Measurements from ENCODE around the gene DHX36. TPM values are rescaled to one million over a fixed set of nuclear protein-coding genes. Genes with fewer than 3 reads are reported as not detected.

The DHX36 gene, protein sequence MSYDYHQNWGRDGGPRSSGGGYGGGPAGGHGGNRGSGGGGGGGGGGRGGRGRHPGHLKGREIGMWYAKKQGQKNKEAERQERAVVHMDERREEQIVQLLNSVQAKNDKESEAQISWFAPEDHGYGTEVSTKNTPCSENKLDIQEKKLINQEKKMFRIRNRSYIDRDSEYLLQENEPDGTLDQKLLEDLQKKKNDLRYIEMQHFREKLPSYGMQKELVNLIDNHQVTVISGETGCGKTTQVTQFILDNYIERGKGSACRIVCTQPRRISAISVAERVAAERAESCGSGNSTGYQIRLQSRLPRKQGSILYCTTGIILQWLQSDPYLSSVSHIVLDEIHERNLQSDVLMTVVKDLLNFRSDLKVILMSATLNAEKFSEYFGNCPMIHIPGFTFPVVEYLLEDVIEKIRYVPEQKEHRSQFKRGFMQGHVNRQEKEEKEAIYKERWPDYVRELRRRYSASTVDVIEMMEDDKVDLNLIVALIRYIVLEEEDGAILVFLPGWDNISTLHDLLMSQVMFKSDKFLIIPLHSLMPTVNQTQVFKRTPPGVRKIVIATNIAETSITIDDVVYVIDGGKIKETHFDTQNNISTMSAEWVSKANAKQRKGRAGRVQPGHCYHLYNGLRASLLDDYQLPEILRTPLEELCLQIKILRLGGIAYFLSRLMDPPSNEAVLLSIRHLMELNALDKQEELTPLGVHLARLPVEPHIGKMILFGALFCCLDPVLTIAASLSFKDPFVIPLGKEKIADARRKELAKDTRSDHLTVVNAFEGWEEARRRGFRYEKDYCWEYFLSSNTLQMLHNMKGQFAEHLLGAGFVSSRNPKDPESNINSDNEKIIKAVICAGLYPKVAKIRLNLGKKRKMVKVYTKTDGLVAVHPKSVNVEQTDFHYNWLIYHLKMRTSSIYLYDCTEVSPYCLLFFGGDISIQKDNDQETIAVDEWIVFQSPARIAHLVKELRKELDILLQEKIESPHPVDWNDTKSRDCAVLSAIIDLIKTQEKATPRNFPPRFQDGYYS
- 10 to 100 TPM; 58.4 to 87.8 (median 80.7) TPM for polyA plus RNA-seq (ENCODE audit: insufficient read depth in 1 of 5, insufficient read length in 5 of 5, low replicate concordance in 1 of 5)
- long read RNA-seq, donor 1, transcript DHX36-211 (3 exons, 833 nt) = major isoform, 21 of 45 reads
- long read RNA-seq, donor 1, transcript DHX36-203 (3 exons, 2,306 nt) = minor isoform, 6 of 45 reads
- long read RNA-seq, donor 1, partial matches to known transcripts = 14 of 45 reads
- long read RNA-seq, donor 1, other reads (novel, unspliced or antisense) = 0 of 45 reads
- long read RNA-seq, donor 2, partial matches to known transcripts = 15 of 23 reads
- long read RNA-seq, donor 2, other reads (novel, unspliced or antisense) = 0 of 23 reads
- long read RNA-seq, donor 3, full-length matches to known transcripts = 15 of 30 reads
- long read RNA-seq, donor 3, partial matches to known transcripts = 15 of 30 reads
- long read RNA-seq, donor 3, other reads (novel, unspliced or antisense) = 0 of 30 reads
- long read RNA-seq, donor 4, full-length matches to known transcripts = 18 of 30 reads
- long read RNA-seq, donor 4, partial matches to known transcripts = 12 of 30 reads
- long read RNA-seq, donor 4, other reads (novel, unspliced or antisense) = 0 of 30 reads
- long read RNA-seq, donor 5, transcript DHX36-211 (3 exons, 833 nt) = major isoform, 17 of 58 reads
- long read RNA-seq, donor 5, transcript DHX36-203 (3 exons, 2,306 nt) = minor isoform, 9 of 58 reads
- long read RNA-seq, donor 5, partial matches to known transcripts = 28 of 58 reads
- long read RNA-seq, donor 5, other reads (novel, unspliced or antisense) = 0 of 58 reads
- long read RNA-seq, donor 6, full-length matches to known transcripts = 27 of 64 reads
- long read RNA-seq, donor 6, partial matches to known transcripts = 37 of 64 reads
- long read RNA-seq, donor 6, other reads (novel, unspliced or antisense) = 0 of 64 reads
- long read RNA-seq, donor 7, full-length matches to known transcripts = 16 of 34 reads
- long read RNA-seq, donor 7, partial matches to known transcripts = 18 of 34 reads
- long read RNA-seq, donor 7, other reads (novel, unspliced or antisense) = 0 of 34 reads
- long read RNA-seq, donor 8, partial matches to known transcripts = 0 of 5 reads
- long read RNA-seq, donor 8, other reads (novel, unspliced or antisense) = 0 of 5 reads

DNA sequence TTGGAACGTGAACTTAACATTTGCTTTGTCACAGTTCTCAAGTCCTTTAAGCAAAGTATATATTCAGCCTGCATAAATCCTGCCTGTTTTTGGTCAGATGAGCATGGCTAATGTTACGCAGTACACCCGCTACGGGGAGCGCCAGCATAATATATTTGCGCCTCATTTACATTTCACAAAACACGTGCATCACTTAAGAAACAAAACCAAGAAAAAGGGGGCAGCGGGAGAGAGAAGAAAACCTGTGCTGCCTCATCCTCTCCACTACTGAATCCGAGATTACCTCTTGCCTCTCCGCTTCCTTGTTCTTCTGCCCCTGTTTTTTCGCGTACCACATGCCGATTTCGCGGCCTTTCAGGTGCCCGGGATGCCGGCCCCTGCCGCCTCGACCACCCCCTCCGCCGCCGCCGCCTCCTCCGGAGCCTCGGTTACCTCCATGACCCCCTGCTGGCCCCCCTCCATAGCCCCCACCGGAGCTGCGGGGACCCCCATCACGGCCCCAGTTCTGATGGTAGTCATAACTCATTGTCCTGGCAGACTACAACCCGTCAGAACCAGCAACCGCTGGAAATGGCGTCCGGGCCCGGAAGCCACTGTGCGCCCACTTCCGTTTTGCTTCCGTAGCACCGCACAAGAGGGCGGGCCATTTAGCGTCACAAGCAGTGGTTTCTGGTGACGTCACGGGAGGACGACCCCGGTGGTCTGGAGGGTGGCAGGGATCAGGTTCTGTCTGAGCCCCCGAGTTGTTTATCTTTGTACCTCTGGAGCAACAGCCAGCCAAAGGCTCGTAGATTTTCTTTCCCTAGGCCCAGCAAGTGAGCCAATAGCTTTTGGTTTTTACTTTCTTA is at the start of gene DHX36:
Gene DHX36 (minus strand): TSS at position 597 of the 848 bp plus-strand sequence. CDS start 71 bp downstream, at position 526.
- DNase-seq = peak; percentile 93

DNA sequence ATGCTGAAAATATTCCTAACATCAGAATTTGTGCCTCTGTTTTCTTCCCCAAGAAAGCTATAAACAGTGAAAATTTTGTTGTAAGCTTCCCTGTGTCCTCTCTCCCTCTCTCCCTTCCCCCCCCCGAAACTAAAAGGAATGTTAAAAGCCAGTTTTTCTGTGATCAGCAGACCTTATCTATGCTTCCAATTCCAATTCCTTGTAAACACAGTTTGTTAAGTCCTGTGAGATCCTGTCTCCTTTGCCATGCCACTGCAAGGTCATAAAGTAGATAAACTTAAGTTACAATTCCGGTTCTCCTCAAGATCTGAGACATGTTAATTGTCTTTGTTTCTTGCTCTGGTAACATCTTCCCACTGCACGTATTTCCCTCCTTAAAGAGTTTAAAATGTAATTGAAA is 42.9 kb upstream of the DHX36 start:
- DNase-seq = no peak

DNA sequence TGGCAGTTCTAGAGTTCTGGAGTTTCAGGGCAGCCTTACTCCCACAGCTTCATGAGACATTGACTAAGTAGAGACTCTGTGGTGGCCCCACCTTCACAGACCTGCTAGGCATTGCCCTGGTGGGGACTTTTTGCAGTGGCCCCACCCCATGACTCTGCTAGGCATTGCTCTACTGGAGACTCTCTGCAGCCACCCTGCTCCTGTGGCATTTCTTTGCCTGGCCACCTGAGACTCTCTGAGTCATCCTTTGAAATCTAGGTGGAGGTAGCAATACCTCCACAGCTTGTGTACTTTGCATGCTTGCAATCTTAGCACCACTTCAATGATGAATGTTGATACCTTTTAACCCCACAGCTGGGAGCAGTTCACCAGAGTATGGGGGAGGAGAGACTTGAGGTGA is 40.6 kb upstream of the DHX36 start:
- no peak for DNase-seq

DNA sequence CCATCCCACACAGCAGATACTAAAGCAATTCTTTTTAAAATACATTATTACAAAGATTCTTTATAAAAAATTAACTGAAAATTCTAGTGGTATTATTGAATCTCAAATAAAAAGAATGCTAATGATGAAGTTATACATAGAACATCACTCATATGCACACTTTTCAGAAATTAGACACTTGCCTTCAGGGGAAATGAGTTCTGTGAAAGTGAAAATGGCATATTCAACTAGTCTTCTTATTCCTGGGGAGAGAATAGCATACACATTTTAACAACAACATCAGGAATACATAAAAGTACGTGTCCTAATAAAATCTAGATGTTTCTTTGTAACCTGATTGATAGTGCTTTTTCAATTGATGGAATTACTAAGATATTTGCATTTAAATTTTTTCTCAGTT is 36.8 kb upstream of the DHX36 start:
- DNase-seq = no peak

DNA sequence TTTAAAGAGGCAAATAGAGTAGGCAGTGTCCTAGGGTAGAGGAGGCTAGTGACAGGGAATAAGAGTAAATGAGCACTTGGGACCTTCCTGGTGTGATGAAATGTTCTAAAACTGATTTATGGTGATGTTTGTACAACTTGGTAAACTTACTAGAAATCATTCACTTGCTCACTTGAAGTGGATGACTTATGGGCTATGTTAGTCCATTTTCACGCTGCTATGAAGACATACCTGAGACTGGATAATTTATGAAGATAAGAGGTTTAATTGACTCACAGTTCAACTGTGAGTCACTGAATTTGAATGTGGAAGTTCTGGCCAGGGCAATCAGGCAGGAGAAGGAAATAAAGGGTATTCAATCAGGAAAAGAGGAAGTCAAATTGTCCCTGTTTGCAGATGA is 31.7 kb upstream of the DHX36 start:
- DNase-seq = no peak

DNA sequence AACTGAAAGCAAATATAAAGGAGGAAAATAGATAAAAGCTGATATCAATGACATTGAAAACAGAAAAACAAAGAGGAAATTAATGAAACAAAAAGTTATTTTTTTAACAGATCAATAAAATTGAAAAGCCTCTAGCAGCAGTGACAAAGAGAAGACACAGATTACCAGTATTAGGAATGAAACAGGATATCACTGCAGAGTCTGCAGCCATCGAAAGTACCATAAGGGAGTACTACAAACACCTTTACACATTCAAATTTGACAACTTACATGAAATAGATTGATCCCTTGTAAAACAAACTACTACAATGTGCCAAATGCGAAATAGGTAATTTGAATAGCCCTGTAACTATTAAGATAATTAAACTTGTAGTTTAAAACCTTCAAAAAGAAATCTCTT is 24.9 kb upstream of the DHX36 start:
- DNase-seq = no peak

DNA sequence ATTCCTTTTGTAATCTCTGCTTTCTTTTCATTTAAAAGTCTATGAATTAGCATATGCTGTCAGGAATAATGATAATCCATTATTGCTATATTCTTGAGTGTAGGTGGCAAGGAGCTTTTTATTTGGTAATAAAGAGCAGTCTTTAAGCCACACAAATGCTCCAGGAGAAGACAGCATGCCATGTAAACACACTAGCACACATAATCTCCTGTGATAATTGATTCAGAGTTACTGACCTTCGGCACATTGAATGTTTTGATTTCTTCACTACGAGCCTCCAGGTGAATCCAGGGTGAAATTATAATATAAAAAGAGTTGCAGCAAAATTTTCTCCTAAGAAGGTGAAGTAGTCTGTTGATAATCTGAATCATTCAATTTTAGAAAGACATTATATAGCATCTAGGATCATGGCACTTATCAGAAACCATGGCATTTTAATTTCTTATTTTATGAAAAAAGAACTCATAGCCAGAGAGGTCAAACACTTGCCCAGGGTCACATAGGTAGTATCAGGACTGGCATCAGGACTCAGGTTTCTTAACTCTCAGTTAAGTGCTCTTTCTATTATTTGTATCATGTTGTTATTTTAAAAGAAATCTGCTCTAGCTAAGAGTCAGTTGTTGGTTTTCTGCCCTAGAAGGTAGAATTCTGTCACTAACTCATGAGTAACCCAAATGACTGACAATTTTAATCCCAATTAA is 21.3 kb upstream of the DHX36 start:
- DNase-seq = no peak

DNA sequence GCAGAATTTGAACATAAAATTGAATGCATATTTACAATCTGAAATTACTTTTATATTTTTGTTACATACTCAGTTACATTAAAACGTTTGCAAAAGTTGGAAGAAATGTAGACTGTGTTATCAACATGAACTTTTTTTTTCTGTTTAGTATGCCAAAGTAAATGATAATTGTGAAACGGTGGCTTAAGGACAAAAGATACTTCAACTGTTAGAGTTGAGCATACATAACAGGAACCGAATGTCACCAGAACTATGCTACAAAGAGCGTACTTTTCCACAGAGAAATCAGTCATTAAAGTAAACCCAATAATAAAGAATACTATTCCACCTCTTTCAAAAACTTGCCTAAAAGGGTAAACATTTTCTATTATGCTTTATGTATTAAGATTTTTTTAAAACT is 14.3 kb upstream of the DHX36 start:
- DNase-seq = no peak

DNA sequence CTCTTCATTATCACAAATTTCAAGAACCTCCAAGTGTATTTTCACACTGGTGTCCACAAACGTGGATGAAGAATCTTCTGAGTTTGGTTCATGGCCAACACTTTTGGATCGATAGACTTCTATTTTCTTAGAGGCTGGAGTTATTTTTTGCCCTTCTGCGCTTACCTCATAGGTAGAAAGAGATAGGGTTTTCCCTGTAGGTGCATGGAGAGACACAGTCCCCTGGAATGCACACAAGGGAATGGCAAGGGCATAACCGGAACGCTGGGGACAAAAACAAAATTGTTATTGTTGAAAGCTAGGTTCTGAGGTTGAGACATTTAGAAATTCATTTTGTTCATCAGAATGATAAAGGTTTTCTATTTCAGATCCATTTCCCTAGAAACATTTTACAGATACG is 13.7 kb upstream of the DHX36 start:
- no peak for DNase-seq

DNA sequence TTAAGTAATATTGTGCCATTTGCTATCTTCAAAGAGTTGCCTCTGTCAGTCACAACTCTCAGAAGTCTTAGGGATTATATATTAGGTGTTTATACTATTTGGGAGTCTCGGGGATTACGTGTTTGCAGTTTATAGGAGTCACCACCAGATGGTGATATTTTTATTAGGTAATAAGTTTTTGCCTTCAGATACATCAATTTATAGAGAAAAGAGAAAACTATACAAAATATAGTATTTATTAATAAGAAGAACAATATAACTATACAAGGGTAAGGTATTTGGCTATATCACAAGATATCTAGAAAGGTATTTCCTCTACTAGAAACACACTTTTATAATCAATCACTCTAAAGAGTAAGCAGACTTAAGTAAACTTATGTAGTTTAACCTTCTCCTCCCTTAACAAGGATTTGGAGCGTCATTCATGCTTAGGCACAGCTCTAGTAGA is 10.7 kb upstream of the DHX36 start:
- no peak for DNase-seq

DNA sequence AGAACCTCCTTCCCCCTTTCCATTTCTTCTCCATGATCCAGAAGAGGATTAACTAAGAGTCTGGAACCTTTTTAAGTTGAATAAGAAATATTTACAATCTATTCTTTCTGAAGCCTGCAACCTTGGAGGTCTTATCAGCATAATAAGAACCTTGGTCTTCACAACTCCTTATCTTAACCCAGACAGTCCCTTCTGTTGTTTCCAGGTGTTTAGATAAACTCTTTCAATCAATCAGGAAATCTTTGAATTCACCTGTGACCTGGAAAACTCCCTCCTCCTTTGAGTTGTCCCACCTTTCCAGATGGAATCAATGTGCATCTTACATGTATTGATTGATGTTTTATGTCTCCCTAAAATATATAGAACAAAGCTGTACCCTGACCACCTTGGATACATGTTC is 3.6 kb upstream of the DHX36 start:
- no peak for DNase-seq

DNA sequence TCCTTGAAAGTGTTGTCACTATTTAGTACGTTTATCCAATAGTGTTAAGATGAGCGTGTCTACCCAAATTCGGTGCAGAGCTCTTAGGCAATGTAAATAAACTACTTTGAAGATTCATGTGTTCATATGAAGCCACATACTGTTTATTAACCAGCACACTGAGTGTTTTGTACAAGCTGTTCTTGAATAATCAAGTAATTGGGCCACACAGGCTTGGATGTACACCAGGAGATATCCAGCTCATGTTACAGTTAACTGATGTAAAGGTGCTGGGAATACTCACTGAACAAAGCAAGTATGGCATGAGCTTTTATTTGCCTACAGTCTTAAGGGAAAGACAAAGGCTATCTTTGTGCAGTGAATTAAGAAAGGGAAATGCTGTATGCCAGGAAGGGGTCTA is 632 bp upstream of the DHX36 start:
- DNase-seq = no peak

DNA sequence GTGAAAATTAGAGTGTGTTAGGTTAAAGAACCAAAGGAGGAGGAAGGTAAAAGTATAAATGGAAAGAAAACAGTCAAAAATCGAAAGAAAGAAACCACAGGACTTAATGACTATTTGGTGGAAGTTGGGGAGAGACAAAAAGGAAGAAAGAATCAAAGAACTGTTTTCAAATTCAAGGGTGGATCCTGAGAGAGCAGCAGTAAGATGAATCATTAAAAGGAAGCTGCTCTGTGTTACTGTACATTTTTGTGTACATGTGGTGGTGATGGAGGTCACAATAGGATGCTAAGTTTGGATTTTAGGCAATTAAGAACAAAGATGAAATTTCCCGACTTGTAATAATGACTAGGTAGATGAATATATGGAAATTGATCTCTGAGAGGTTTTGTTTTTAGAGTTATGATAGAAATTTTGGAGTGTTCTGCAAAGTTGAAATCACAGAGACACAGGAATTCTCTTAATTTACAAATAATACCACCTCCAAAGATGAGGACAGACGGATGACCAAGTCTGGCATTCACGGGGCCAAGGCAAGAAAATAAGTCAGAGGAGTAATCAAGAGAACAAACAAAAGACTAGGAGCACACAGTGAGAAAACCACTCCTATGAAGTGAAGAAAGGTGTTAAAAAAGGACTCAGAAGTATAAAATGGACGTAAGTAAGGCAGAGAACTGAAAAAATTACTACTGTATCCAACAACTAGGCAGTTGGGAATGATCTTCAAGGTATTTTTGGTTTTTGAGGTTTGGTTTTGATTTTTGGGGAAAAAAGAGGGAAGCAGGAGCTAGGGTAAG is 7.1 kb downstream of the DHX36 start:
- DNase-seq = no peak

DNA sequence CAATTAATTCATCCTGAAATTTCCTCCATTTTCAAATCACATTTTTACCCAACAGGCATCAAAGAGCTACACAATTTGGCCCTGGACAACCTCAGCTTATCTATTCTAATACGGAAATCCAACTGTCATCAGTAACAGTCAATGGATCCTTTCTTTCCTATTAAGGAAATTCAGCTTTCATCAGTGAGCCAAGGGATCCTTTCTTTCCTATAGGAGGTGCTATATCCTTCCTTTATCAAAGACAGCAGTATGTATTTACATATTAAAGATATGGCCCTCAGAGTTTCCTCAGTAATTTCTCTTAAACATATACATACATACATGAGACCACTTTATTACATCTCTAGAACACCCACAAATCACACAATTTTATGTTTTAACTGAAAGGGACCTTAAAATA is 10.1 kb downstream of the DHX36 start:
- DNase-seq = no peak

DNA sequence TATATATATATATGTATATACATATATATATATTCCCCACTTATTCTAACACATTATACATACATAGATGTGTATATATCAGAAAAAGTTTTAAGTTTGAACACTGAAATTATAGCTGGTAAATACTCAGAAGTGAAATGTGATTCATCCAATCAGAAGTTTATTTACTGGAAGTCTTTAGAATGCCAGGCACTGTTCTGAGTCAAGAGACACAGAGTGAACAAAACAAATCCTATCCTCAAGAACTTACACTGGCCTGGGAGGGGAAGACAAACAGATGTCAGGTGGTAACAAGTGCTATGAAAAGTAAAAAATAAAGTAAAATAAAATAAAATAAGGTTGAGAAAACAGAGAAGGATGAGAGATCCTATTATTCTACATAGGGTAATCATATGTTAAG is 13.4 kb downstream of the DHX36 start:
- no peak for DNase-seq

DNA sequence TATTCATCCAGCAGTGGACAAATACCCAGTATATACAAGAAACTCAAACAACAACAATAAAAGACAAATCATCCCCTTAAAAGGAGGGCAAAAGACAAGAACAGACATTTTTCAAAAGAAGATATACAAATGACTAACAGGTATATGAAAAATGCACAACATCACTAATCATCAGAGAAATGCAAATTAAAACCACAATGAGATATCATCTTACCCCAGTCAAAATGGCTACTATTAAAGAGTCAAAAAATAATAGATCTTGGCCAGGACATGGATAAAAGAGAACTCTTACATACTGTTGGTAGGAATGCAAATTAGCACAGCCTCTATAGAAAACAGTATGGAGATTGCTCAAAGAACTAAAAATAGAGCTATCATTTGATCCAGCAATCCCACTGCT is 16.9 kb downstream of the DHX36 start:
- no peak for DNase-seq

DNA sequence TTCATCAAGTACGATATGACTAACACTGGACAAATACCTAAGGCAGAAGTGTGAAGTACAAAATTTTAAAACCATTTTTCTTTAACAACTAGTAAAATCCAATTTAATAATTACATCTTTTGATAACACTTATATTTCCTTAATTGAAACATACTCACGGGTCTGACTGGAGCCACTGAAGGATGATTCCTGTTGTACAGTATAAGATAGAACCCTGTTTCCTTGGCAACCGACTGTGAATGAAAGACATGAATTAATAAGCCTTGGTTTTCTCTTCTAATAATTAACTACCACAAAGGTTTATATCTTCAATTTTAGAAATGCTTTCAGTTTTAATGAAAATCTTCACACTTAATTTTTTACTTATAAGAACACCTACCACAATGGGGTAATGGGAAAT is 19.4 kb downstream of the DHX36 start:
- DNase-seq = no peak

Data from right lung (tissue), 10 donors.